ENCODE results near the gene CPLX4. TPM values are rescaled to one million over a fixed set of nuclear protein-coding genes. Genes with fewer than 3 reads are reported as not detected.

CPLX4 gene
- polyA plus RNA-seq, 1 of the 3 experiments (the other 2 are of a cell fraction): not detected

GRCh38 chr18:59293317-59293716 is 25.1 kb downstream of the CPLX4 start:
- Histone ChIP-seq H3K9me2 (no peaks in the 10 kb centered on the region), H3K27me3 (ENCODE audit: insufficient read depth) (peaks cover 19% of the 10 kb centered on the region; the same call in 1 of the 2 replicates), H3F3A (replicated peaks; ENCODE audit: insufficient read depth) (no peaks in the 10 kb centered on the region), H3K27ac (ENCODE audit: low read depth in 2 of 2, low read length in 1 of 2) (no peak overlapping the region), H3K4me2 (no peak overlapping the region), H3K9ac (no peak overlapping the region), H3K9me3 (no peaks in the 10 kb centered on the region), H2AFZ (ENCODE audit: low read depth) (no peak overlapping the region), H3K4me3 (ENCODE audit: low read depth in 2 of 2, low read length in 1 of 2) (no peak overlapping the region), H4K20me1 (ENCODE audit: insufficient read depth) (no peaks in the 10 kb centered on the region), H3K79me2 (ENCODE audit: insufficient read depth) (no peaks in the 10 kb centered on the region), H3K4me1 (ENCODE audit: control insufficient read depth in 1 of 2, insufficient read depth in 2 of 2, low read depth in 1 of 2, low read length in 1 of 2) (no peaks in the 10 kb centered on the region), H3K36me3 (replicated peaks in 1 of 2; ENCODE audit: control insufficient read depth in 1 of 2, insufficient read depth in 2 of 2, low read length in 1 of 2) (no peaks in the 10 kb centered on the region)
- CTCF ChIA-PET: interaction anchor here (0.6 to 2.3 kb wide), 5 partner anchors 14 to 110 kb away, joined by 3 to 15 read pairs (median 3); no protein-coding TSS in a partner anchor
- no peak for TF ChIP-seq GATA2 (CRISPR knock-in tag; IDR thresholded peaks at IDR 0.05)
- no peak for TF ChIP-seq ELF1 (IDR thresholded peaks at IDR 0.05)
- TF ChIP-seq, protein P1, sequence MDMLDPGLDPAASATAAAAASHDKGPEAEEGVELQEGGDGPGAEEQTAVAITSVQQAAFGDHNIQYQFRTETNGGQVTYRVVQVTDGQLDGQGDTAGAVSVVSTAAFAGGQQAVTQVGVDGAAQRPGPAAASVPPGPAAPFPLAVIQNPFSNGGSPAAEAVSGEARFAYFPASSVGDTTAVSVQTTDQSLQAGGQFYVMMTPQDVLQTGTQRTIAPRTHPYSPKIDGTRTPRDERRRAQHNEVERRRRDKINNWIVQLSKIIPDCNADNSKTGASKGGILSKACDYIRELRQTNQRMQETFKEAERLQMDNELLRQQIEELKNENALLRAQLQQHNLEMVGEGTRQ (IDR thresholded peaks at IDR 0.05; ENCODE audit: borderline replicate concordance, low read depth, low read length): no peak
- no peak for TF ChIP-seq CHD2 (IDR thresholded peaks at IDR 0.05; ENCODE audit: low read length, partially characterized antibody)
- no peak for TF ChIP-seq FOSL2 (IDR thresholded peaks at IDR 0.05; ENCODE audit: borderline replicate concordance, low read depth)
- no peak for TF ChIP-seq RAD21 (IDR thresholded peaks at IDR 0.05; ENCODE audit: low read length)
- TF ChIP-seq POLR2AphosphoS5 (IDR thresholded peaks at IDR 0.05; ENCODE audit: low read depth, low read length): no peak
- TF ChIP-seq JUND (IDR thresholded peaks at IDR 0.05): no peak
- TF ChIP-seq RFX5 (IDR thresholded peaks at IDR 0.05; ENCODE audit: low read length): no peak
- TF ChIP-seq EZH2phosphoT487 (IDR thresholded peaks at IDR 0.05; ENCODE audit: borderline replicate concordance, low read depth): no peak
- POLR2A ChIA-PET: no interaction called here
- no peak for DNase-seq

DNA sequence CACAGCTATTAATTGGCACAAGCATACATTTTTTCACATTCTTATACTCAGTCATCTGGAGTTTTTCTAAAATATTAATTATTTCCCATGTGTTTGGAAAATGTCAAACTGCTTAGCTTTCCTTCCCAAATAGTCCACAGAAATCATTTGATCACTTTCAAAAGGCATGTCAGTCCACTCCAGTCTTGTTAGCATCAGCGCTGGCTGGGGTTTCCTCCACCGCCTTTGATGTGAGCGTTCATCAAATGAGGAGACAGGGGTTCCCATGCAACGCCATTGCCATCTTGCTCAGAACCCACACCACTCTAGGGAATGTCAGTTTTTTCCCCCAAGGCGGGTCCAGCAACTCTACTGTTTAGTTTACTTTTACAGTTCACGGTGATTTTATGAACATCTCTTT is 32.1 kb downstream of the CPLX4 start:
- no peak for DNase-seq
- no peaks in the 10 kb centered on the region for H3K36me3 ChIP-seq (replicated peaks in 1 of 2; ENCODE audit: control insufficient read depth in 1 of 2, insufficient read depth in 2 of 2, low read length in 1 of 2)
- 27% methylated on average over 6 of the region's 6 CpGs for WGBS (ENCODE audit: low lambda C conversion rate)
- no peak overlapping the region for H3K9ac ChIP-seq
- ChIA-PET POLR2A (no interaction called here), CTCF (interaction anchor here (0.7 to 1.6 kb wide), 7 partner anchors 11 to 537 kb away, joined by 3 to 11 read pairs (median 4); no protein-coding TSS in a partner anchor)
- H3K27ac ChIP-seq (ENCODE audit: low read depth in 2 of 2, low read length in 1 of 2): no peak overlapping the region
- TF ChIP-seq, protein P2, sequence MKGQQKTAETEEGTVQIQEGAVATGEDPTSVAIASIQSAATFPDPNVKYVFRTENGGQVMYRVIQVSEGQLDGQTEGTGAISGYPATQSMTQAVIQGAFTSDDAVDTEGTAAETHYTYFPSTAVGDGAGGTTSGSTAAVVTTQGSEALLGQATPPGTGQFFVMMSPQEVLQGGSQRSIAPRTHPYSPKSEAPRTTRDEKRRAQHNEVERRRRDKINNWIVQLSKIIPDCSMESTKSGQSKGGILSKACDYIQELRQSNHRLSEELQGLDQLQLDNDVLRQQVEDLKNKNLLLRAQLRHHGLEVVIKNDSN (IDR thresholded peaks at IDR 0.05; ENCODE audit: borderline replicate concordance, low read depth): no peak
- TF ChIP-seq POLR2AphosphoS5 (IDR thresholded peaks at IDR 0.05; ENCODE audit: low read depth, low read length) (no peak), RCOR1 (IDR thresholded peaks at IDR 0.05; ENCODE audit: low read length) (no peak), RXRA (IDR thresholded peaks at IDR 0.05; ENCODE audit: borderline replicate concordance, low read depth) (no peak), CTCF (IDR thresholded peaks at IDR 0.05) (no peak), EP300 (IDR thresholded peaks at IDR 0.05; ENCODE audit: borderline replicate concordance in 1 of 2, low read depth in 1 of 2, low read length in 1 of 2) (no peak), MAX (IDR thresholded peaks at IDR 0.05; ENCODE audit: low read depth) (no peak), NRF1 (IDR thresholded peaks at IDR 0.05; ENCODE audit: low read depth, low read length) (no peak), RAD21 (IDR thresholded peaks at IDR 0.05; ENCODE audit: low read length) (no peak)
- TF ChIP-seq, protein P3, sequence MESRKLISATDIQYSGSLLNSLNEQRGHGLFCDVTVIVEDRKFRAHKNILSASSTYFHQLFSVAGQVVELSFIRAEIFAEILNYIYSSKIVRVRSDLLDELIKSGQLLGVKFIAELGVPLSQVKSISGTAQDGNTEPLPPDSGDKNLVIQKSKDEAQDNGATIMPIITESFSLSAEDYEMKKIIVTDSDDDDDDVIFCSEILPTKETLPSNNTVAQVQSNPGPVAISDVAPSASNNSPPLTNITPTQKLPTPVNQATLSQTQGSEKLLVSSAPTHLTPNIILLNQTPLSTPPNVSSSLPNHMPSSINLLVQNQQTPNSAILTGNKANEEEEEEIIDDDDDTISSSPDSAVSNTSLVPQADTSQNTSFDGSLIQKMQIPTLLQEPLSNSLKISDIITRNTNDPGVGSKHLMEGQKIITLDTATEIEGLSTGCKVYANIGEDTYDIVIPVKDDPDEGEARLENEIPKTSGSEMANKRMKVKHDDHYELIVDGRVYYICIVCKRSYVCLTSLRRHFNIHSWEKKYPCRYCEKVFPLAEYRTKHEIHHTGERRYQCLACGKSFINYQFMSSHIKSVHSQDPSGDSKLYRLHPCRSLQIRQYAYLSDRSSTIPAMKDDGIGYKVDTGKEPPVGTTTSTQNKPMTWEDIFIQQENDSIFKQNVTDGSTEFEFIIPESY (IDR thresholded peaks at IDR 0.05; ENCODE audit: borderline replicate concordance, low read depth): no peak
- H3K4me3 ChIP-seq (ENCODE audit: low read depth in 2 of 2, low read length in 1 of 2): no peak overlapping the region
- no peaks in the 10 kb centered on the region for H3K9me2 ChIP-seq
- no peaks in the 10 kb centered on the region for H4K20me1 ChIP-seq (ENCODE audit: insufficient read depth)
- no peak overlapping the region for H3K4me2 ChIP-seq
- H3K79me2 ChIP-seq (ENCODE audit: insufficient read depth): no peaks in the 10 kb centered on the region
- no peaks in the 10 kb centered on the region for H3K4me1 ChIP-seq (ENCODE audit: control insufficient read depth in 1 of 2, insufficient read depth in 2 of 2, low read depth in 1 of 2, low read length in 1 of 2)
- peaks cover 38% of the 10 kb centered on the region; the same call in 1 of the 2 replicates for H3K27me3 ChIP-seq (ENCODE audit: insufficient read depth)
- H2AFZ ChIP-seq (ENCODE audit: low read depth): no peak overlapping the region
- H3K9me3 ChIP-seq: no peaks in the 10 kb centered on the region
- no peaks in the 10 kb centered on the region for H3F3A ChIP-seq (replicated peaks; ENCODE audit: insufficient read depth)

Data from SK-N-SH (cell line).